GM18858 (cell line): ENCODE measurements around the gene LRRC72.
"Not testable (repeated sequence)": the region's sequence is repeated elsewhere in the genome, so short reads cannot be mapped to it uniquely, and the experiment has no call there.

Experiments used
- ATAC-seq: cut with Tn5 transposase; IDR thresholded peaks from one replicate; pipeline ENCODE4 v1.9.1; 2021; ENCODE audit not compliant: unreplicated experiment

LRRC72 gene

DNA sequence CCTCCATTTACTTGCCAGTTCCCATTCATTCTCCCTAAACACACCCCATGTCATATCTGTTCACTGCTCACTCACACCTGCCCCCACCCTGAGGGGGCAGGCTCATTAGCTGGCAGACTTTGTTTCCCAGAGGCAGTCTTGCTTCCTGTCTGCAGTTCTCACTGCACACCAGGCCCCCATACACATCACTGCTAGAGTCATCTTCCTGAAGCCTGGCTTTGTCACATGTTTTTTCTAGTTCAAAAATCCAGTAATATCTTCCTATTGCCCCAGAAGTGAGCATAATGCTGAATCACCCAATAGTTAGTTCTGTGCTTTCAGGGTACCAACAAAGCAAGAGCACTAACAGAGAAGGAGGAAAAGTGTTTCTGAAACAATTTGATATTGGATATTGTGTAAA, 1.9 kb downstream of the LRRC72 start:
- ATAC-seq: no peak

DNA sequence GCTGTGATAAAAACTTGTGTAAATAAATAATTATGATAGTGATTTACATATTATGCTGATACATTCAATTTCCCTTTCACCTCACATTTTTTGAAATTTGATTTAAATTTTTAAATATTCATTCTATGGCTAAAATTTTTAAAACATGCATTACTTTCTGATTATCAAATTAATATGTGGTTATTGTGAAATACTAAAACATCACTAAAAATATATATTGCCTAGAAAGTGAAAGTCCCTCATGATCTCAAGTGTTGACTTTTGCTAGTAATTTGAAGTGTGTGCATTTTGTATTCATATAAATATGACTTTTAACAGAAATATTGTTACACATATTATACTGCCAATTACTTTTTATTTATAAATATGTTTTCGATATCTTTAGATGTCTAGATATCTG, 3.1 kb downstream of the LRRC72 start:
- ATAC-seq: no peak

DNA sequence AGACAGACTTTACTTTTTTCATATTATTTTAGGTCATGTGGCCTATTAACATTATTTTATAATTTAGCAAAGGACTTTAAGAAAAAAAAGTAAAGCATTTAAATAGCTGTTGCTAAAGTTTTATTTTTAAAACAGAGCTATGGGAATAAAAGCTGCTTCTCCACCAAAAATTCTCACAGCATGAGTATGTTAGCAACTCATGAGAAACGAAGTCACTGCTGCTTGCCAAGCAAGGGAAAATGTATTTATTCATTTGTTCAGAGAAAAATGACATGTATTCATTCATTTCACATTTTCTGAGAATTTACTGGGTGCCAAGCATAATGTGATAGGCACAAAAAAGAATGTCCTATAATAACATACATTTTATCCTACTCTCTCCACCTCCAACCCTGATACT, 5.1 kb downstream of the LRRC72 start:
- no peak for ATAC-seq

DNA sequence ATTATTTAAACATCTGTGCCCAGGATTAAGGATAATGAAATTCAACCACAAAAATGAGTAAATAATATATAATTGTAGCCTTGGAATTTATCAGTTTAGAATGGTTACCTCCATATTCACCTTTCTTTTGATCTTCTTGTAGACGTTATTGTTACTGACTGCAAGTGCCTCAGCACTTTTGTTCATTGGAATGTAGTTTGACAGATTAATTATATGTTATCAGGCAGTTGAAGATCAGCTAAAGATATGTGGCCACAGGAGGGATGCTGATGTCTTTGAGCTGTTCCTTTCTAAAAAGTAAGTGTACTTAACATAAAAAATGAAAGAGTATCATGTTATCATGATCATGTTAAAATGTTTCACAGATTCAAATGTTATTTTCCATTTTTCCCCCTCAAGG, 5.6 kb downstream of the LRRC72 start:
- ATAC-seq: no peak

DNA sequence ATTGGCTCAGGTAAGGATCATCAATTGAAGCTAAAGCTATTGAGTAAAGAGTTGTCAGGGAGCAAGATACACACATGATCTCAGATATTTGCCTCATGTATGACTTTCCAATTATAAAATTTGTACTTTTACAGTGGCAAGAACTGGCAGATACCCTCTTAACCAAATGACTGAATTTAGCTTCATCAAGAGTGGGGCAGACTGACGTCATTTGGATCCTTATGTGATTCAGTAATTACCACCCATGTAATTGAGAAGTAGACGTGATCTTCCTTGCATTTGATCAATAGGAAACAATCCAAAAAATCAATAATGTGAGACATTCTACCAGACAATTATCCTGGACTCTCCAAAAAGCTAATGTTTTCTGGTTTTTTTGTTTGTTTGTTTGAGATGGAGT, 8.9 kb downstream of the LRRC72 start:
- no peak for ATAC-seq

DNA sequence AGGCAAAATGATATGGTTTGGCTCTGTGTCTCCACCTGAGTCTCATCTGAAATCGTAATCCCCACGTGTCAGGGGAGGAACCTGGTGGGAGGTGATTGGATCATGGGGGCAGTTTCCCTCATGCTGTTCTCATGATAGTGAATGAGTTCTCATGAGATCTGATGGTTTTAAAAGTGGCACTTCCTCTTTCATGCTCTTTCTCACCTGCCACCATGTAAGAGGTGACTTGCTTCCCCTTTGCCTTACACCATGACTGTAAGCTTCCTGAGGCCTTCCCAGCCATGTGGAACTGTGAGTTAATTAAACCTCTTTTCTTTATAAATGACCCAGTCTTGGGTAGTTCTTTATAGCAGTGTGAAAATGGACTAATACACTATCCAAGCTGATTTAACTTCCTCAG, 13.9 kb downstream of the LRRC72 start:
- ATAC-seq: not testable (repeated sequence)

DNA sequence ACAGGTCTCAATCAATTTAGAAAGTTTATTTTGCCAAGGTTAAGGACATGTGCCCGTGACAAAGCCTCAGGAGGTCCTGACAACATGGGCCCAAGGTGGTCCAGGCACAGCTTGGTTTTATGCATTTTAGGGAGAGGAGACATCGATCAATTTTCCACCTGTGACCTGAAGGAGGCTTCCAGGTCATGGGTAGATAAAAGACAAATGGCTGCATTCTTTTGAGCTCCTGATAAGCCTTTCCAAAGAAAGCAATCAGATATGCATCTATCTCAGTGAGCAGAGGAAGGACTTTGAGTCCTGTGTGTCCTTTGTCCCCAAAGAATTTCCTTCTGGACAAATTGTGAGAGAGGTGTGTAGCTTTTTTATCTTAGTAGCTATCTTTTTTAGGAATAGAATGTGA, 15.8 kb downstream of the LRRC72 start:
- ATAC-seq: no peak

DNA sequence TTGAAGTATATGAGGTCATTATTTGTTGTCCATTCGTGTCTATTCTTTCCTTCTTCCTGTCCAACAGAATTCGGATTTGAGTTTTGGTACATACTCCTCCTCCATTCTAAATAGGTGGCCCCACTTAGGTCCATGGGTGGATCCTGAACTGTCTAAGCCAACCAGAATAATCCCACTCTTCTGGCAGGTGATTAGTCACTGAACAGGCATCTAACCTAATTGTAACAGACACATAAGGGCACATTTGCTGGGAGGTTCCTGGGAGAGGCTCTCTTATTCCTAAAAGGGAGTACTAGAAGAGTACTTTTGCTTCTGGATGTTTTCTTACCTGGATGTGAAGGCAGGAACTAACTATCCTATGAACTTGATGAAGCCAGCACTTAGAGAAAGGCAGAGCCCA, 16.8 kb downstream of the LRRC72 start:
- ATAC-seq: no peak

DNA sequence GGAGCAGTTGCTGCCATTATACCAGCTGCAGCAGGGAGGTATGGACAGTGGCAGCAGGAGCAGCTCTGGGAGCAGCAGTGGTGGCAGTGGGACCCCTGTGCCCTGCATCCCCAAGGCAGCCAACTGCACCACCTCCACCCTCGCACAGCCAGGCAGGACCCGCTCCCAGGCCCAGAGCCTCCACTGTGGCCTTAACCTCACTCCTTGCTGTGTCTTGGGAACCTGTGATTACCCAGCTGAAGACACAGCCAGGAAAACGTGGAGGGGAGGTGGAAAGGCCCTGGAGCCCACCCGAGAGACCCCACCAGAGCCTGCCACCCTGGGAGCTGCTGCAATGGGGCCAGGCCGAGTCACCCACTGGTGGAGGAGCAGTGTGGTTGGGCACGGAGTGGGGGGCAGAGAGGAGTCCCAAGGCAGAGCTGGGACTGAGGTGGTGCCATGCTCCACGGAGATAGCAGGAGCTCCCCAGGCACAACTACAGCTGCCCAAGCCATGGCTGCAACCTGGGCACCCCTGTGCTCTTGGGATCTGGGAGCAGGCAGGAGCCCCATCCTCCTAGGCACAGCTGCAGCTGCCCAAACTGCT, 20.4 kb downstream of the LRRC72 start:
- no peak for ATAC-seq

DNA sequence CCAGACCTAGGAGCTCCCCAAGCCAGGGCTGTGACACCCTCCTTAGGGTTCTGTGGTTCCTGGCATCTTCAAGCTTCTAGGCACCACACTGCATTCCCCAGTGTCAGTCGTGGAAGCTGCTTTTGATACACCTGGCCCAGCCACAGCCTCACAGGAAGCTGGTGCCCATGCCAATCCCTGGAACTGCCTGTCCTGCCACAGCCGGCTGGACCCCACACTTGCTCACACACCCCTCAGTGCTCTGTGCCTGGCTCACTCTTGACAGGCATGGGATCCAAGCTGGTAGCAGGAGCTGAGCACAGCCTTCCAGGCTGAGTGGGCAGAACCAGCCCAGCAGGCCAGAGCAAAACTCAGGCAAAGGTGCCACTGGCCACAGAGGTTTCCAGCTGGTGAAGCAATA, 21.8 kb downstream of the LRRC72 start:
- no peak for ATAC-seq

DNA sequence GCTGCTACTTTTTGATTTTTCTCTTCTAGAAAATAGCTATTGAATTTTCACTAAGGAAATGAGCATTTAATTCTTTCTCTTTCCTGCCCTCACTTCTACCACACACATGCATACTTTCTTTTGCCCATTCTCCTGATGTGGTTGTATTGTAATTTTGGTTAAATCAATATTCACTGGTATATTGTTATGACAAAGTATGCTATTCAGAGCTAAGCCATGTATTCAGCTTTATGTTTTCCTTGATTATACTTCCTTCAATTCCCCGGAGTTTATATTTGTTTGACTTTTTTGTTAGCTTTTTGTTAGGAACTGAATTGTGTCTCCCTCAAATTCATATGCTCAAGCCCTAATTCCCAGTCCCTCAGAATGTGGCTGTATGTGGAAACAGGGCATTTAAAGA, 24.0 kb downstream of the LRRC72 start:
- no peak for ATAC-seq

DNA sequence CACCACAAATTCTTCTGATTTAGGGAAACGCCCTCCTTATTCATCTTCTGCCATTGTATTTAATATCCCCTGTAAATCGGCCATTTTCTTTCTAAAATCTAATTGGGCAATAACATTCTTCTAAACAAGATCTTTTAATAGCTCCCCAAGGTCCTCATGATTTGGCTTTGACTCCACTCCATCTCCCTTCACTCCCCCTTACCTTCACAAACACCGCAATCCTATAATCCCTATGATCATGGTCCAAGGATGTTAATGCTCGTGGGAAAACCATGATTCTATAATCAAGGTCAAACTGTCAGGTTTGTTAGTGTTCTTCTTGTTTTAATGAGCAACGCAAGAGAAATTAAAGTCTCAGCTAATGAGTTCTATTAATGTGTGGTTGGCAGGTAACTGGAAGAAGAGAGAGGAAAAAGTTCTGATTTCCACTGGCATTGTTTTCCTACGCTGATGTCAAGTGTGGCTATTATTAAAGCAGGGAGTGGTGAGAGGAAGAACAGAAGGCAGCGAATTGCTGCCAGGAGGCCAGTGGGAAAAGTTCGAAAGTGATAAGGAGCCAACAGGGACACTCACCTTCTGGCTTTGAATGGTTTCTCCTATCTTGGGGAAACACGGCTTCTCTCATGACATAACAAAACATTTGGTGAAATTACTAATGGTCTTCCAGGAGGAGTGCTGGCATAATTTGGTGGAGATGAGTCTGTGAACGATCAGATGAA, 28.1 kb downstream of the LRRC72 start:
- ATAC-seq: no peak

DNA sequence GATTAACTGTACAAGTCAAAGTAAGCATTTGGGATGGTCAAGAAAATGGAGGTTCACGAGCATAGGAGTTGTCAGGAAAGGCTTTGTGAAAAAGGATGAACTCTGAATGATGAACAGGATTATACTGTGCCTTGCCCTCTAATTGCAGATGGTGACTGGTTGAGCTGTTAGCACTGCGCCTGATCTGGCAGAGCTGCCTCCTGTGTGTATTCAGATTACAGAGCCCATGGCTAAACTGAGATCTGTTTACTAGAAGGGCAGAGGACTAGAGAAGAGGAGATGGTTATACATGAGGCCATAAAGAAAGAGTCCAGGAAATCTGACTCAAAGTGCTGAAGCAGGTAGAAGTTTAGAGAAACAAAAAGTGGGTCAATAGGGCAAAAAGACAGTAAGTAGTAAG, 29.7 kb downstream of the LRRC72 start:
- no peak for ATAC-seq

DNA sequence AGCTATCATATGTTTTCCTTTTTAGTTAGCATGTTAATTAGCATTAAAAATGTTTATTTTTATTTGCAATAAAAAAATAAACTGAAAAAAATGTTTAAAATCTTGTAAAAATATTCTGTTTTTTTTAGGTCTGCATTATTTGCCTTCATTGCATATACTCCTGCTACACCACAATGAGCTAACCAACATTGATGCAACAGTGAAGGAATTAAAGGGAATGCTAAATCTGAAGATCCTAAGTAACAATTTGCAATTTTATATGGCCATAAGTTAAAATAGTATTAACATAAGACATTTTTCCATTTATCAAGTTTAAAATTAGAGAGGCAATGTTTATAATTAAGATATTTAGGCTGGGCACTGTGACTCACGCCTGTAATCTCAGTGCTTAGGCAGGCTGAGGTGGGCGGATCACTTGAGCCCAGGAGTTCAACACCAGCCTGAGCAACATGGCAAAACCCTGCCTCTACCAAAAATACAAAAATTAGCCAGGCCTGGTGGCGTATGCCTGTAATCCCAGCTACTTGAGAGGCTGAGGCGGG, 32.2 kb downstream of the LRRC72 start:
- no peak for ATAC-seq

DNA sequence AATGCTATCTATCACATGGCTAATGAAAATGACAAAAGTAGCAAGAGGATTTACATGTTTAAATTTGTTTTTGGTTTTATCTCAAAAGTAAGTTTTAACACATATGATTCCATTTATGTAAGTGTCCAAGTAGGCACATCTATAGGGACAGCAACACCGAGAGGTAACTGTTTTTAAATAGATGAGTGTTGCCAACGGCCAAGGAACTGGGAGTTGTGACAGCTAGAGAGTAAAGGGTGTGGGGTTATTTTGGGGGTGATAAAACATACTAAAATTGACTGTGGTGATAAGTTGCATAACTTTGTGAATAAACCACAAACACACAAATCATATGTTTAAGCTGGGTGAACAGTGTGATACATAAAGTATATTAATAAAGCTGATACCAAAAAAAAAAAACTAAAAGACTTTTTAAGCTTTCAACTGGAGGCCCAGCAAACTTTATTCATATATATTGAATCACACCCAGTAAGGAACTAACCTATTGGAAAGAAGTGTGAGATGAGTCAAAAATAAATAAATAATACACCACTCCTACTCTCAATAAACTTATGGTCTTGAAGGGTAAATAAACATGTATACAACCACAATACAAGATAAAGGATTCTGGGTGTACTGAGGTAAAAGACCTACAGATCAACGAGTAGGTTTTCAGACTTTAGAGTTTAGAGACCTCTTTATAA, 33.0 kb downstream of the LRRC72 start:
- no peak for ATAC-seq

DNA sequence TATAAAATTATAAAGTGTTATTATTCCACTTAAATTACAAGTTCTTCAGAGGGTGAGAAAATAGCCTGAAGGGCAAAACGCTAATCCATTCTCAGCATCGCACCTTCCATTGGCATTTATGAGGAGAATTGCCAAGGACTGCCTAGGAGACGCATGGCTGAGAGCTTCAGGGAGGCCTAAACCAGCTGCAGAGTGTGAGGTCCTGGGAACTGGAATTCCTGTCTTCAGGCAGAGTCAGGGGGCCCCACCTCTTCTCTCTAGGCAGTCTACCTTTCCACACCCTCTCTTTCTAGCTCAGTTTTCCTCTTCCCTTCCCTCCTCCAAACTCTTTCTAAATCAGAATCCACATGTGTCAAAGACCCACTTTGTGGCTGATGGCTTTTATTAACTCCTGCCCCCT, 35.3 kb downstream of the LRRC72 start:
- no peak for ATAC-seq

DNA sequence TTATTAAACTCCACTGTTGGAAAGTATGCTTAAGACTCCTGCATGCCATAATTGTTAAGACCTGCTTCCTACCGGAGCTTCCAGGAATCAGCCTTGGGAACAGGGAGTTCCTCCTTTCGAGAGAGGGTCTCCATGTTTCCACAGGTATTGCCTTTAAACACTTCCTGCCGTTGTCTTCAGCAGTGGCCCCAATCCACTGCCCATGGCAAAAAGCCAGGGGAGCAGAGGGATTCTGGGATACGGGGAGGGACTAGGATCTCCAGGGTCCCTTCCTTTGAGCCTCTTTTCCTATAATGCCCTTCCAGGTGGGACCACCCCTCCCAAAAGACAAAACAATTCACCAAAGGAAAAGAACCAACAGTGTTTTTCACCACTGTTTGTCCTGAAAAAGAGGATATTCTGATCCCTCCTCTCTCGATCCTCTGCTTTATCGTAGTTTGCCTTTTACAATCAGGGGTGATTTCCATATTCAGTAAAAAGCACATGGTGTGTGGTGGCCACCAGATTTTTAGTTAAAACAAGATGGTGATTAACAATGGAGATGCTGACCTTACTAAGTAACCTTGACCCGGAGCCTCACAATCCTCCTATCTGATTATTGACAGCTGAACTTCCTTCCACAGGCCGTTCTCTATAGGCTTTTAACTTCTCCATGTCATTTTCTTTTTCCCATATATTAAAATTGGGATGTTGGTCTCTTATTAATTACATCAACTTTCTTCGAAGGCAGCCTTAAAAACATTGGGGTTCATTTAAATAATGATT, 36.0 kb downstream of the LRRC72 start:
- ATAC-seq: no peak

DNA sequence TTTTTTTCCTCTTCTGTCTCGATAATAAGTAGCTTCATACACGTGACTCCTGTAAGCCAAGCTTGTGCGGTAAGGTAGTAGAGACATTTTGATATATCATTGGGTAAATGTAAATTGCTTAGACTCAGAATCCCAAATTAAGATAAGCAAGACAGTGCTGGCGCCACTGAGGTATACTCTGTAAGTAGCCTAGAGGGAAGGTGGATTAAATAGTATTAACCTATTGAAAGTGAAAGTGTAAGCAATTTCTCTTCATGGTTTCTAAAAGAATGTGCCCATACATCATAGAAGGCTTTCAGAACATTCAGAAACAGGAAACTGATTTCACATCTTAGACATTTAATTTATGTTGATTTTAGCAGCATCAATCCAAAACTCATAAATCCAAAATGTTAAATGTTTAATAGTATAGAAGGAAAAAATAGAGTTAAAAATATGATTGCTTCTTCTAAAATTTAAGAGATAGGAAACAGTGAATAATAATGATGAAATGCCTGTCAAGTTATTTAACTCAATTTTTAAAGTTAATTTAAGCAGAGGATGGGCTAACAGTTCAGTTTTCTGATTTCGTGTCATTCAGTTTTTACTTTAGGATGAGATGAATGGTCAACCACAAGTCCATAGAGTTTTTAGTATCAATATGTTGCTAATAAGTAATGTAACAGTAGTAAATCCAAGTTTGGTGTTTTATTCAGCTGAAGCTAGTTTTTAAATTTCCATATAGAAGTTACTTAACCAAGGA, 36.8 kb downstream of the LRRC72 start:
- ATAC-seq: peak; percentile 91

DNA sequence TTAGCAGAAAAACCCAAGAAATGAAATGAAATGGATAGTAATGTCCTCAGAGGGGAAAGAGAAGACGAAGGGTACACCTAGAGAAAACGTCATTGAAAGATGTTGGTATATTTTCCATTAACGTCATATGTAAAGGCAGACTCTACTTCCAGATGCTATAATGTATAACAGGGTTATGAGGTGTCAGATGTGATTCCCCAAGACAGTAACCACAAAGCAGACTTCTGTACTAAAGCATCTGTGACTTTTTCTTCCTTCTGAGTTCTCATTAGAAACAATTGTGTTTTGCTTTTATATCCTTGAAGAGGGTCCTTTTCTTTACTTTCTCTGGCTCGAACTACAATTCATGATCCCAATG, 37.4 kb downstream of the LRRC72 start:
- ATAC-seq: no peak

DNA sequence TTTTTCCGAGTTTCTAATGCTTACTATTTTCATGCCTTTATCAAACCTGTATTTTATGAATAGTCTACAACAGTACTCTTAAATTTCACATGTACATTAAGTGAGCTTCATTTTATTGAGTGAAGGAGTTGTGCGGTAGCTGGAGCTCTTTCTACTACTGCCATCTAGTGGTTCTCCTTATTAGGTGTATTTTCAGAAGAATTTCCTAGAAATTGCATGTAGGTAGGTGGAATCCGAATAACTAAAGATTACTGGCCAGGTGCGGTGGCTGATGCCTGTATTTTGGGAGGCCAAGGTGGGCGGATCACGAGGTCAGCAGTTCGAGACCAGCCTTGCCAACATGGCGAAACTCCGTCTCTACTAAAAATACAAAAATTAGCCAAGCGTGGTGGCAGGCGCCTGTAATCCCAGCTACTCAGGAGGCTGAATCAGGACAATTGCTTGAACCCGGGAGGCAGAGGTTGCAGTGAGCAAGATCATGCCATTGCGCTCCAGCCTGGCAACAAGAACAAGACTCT, 38.3 kb downstream of the LRRC72 start:
- ATAC-seq: peak; percentile 61

DNA sequence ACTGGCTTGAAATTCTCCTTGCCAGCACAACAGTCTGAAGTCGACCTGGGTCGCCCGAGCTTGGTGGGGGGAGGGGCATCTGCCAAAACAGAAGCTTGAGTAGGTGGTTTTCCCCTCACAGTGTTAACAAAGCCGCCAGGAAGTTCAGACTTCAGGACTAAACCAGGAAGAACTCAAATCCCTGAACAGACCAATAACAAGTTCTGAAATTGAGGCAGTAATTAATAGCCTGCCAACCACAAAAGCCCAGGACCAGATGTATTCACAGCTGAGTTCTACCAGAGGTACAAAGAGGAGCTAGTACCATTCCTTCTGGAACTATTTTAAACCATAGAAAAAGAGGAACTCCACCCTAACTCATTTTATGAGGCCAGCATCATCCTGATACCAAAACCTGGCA, 45.3 kb downstream of the LRRC72 start:
- no peak for ATAC-seq
